ENCODE measurements around the gene RSBN1. TPM values are rescaled to one million over a fixed set of nuclear protein-coding genes. Genes with fewer than 3 reads are reported as not detected.

Gene RSBN1
- total RNA-seq, 4 donors from 2014 or later: 15.8 to 24.3 (median 20.1) TPM

DNA sequence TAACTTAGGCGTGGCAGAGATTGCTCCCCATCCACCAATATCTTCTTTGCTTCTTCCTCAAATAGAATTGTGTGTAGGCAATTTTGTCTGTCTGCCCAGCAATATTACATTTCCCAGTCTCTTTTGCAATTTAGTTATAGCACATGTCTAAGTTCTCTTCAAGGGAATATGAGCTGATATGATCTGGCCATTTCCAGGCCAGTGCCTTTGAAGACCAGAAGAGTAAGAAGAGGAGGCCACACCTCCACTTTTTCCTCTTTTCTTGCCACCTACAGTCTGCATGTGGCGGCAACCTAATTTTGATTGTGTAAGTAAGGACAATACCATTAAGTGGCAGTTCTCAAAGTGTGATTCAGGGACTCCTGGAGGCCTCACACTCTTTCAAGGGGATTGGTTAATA lies 6.3 kb upstream of the RSBN1 start:
- H3K4me3 ChIP-seq: no peak overlapping the region
- no peaks in the 10 kb centered on the region for H3K4me1 ChIP-seq
- 88% methylated on average over 2 of the region's 2 CpGs for WGBS
- no peaks in the 10 kb centered on the region for H3K36me3 ChIP-seq
- no peak for DNase-seq (ENCODE audit: extremely low spot score)
- H3K9me3 ChIP-seq: no peaks in the 10 kb centered on the region
- H3K27me3 ChIP-seq: no peaks in the 10 kb centered on the region
- intact Hi-C loops (cut with DNase I): no loop called here
- no peak overlapping the region for H3K27ac ChIP-seq (replicated peaks in 1 of 4)
- TF ChIP-seq POLR2AphosphoS5 (IDR thresholded peaks at IDR 0.05) (no peak), EP300 (IDR thresholded peaks at IDR 0.05) (no peak), POLR2A (IDR thresholded peaks at IDR 0.05; ENCODE audit: low read depth) (no peak)
- TF ChIP-seq, protein P1, sequence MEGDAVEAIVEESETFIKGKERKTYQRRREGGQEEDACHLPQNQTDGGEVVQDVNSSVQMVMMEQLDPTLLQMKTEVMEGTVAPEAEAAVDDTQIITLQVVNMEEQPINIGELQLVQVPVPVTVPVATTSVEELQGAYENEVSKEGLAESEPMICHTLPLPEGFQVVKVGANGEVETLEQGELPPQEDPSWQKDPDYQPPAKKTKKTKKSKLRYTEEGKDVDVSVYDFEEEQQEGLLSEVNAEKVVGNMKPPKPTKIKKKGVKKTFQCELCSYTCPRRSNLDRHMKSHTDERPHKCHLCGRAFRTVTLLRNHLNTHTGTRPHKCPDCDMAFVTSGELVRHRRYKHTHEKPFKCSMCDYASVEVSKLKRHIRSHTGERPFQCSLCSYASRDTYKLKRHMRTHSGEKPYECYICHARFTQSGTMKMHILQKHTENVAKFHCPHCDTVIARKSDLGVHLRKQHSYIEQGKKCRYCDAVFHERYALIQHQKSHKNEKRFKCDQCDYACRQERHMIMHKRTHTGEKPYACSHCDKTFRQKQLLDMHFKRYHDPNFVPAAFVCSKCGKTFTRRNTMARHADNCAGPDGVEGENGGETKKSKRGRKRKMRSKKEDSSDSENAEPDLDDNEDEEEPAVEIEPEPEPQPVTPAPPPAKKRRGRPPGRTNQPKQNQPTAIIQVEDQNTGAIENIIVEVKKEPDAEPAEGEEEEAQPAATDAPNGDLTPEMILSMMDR (IDR thresholded peaks at IDR 0.05): no peak

DNA sequence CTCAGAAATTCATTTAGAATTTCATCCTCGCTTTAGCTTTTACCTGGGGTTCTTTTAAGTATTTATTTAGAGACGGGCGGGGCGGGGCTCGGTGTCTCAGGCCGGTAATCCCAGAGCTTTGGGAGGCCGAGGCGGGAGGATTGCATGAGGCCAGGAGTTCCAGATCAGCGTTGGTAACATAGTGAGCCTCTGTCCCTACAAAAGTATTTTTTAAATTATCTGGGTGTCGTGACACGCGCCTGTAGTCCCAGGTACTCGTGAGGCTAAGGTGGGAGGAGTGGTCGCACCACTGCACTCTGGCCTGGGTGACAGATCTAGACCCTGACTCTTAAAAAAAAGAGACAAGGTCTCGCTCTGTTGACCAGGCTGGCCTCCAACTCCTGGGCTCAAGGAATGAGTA lies 942 bp upstream of the RSBN1 start:
- Histone ChIP-seq H3K9me3 (no peaks in the 10 kb centered on the region), H3K4me1 (peaks cover 17 to 34% (median 30%) of the 10 kb centered on the region in 4 donors), H3K27ac (replicated peaks in 1 of 4) (peak overlapping the region in 3 of 4 donors; percentile 97 to 98 (median 98)), H3K36me3 (no peaks in the 10 kb centered on the region), H3K4me3 (peak overlapping the region in 1 of 4 donors; percentile 90), H3K27me3 (no peaks in the 10 kb centered on the region)
- intact Hi-C loops (cut with DNase I): loop anchor here (5.0 kb wide), 1 partner anchor 56 kb away; the partner anchor contains the start of gene PHTF1
- TF ChIP-seq POLR2A (IDR thresholded peaks at IDR 0.05; ENCODE audit: low read depth) (no peak), POLR2AphosphoS5 (IDR thresholded peaks at IDR 0.05) (no peak), EP300 (IDR thresholded peaks at IDR 0.05) (no peak)
- TF ChIP-seq, protein P1 (IDR thresholded peaks at IDR 0.05): no peak
- whole genome bisulfite sequencing: 88% methylated on average over 15 of the region's 15 CpGs
- DNase-seq (ENCODE audit: extremely low spot score): no peak

DNA sequence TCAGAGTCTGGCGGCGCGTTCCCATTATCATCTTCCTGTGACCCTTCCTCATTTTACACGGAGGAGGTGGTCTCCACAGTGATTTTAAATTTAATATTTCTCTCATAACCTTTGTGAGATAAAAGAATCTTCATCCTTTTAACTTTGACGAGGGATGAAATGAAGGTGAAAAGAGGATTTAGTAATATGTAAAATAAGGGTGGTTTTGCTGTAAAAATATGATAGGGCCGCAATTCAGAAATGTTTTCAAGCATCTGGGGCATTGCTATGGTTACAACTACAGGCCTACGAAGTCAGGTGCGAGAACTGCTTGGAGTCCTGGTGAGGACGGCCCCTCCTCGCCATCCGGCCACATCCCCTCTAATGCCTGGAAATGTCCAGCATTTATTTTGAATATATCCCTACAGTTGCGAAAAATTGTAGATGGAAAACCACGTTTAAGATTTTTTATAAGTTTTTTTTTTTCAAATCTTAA lies 422 bp upstream of the RSBN1 start:
- intact Hi-C loops (cut with DNase I): loop anchor here (5.0 kb wide), 1 partner anchor 55 kb away; the partner anchor contains the start of gene PHTF1
- Histone ChIP-seq H3K4me3 (peak overlapping the region; percentile 85 to 93 (median 91)), H3K9me3 (no peaks in the 10 kb centered on the region), H3K27me3 (no peaks in the 10 kb centered on the region), H3K27ac (replicated peaks in 1 of 4) (peak overlapping the region; percentile 97 to 98 (median 98)), H3K36me3 (no peaks in the 10 kb centered on the region), H3K4me1 (peaks cover 17 to 37% (median 32%) of the 10 kb centered on the region in 4 donors)
- DNase-seq (ENCODE audit: extremely low spot score): no peak
- WGBS: 27% methylated on average over 13 of the region's 13 CpGs
- TF ChIP-seq, protein P1 (IDR thresholded peaks at IDR 0.05): peak in 1 of 3 experiments; percentile 5
- TF ChIP-seq POLR2AphosphoS5 (IDR thresholded peaks at IDR 0.05): no peak
- TF ChIP-seq EP300 (IDR thresholded peaks at IDR 0.05): no peak
- no peak for TF ChIP-seq POLR2A (IDR thresholded peaks at IDR 0.05; ENCODE audit: low read depth)

DNA sequence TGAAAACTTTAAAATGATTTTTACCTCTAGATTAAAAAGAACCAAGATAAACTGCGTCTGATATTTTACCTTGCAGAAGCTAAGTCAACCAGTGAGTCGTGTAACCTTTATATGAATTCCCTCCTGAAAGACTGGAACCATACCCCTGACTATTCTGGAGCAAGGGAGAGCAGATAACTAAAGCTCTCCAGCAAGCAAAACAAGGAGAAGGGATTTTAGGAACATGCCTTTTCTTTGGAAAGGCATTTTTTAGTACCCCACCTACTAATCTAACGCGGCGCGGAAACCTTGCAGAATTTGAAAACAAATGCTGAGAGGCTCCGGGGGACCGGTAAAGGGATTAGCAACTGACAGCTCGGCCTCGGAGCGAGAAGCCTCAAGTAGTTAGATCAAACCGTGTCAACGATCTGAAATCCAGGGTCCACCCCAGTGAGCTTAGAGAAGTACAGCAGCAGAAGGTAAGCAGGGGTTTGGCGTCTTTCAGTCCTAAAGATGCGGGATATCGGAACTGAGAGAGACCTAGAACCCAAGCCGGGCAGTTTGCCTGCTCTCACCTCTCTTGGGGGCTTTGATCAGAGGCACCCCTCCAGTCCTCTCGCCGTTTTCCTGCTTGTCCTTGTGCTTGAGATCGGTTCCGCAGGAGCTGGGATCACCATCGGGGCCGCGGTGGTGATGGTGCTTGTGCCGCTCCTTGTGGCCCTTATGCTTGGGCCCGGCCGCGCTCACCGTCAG lies 954 bp downstream of the RSBN1 start:
- Histone ChIP-seq H3K36me3 (no peaks in the 10 kb centered on the region), H3K4me3 (peak overlapping the region; percentile 85 to 93 (median 91)), H3K27ac (replicated peaks in 1 of 4) (peak overlapping the region; percentile 97 to 98 (median 98)), H3K9me3 (no peaks in the 10 kb centered on the region), H3K27me3 (no peaks in the 10 kb centered on the region), H3K4me1 (peaks cover 17 to 38% (median 34%) of the 10 kb centered on the region in 4 donors)
- WGBS: 2% methylated on average over 26 of the region's 29 CpGs
- intact Hi-C loops (cut with DNase I): loop anchor here (5.0 kb wide), 1 partner anchor 54 kb away; the partner anchor contains the start of gene PHTF1
- peak; percentile 94 for DNase-seq (ENCODE audit: extremely low spot score)
- no peak for TF ChIP-seq POLR2AphosphoS5 (IDR thresholded peaks at IDR 0.05)

All from esophagus muscularis mucosa (tissue), 4 donors.